Measurements from ENCODE around the gene AKAP9. TPM values are rescaled to one million over a fixed set of nuclear protein-coding genes. Genes with fewer than 3 reads are reported as not detected.

Gene AKAP9
- polyA plus RNA-seq, 1 experiment = 7.4 TPM

DNA sequence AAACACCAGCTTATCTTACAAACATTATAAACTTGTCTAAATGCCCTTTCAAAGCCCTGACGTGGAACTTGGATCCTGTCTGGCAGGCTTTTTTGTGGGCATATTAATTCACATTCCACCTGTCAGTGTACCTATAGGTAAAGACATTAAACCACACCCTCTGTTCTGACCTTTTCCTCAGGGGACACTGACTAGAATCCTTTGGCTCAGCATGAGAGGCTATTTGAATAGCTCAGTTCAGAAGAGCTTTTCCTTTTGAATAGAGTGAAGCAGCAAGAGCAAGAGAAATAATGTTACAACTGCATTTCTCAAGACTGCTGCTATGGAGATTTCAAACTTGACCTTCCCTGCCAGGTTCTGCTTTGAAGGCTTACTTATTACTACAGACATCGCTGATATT, 116.7 kb downstream of the AKAP9 start:
- ChIA-PET CTCF (interaction anchor here (1.3 kb wide), 1 partner anchor 227 kb away, joined by 3 read pairs; no protein-coding TSS in a partner anchor), POLR2A (no interaction called here)
- no peak for DNase-seq (ENCODE audit: low read depth)
- peaks cover 2% of the 10 kb centered on the region; the same call in 1 of the 2 replicates for H3K36me3 ChIP-seq (ENCODE audit: control insufficient read depth, insufficient read depth, low read length)
- no peaks in the 10 kb centered on the region for H3K27me3 ChIP-seq (ENCODE audit: control insufficient read depth, insufficient read depth, low read length)
- H3K4me3 ChIP-seq (ENCODE audit: low read depth, low read length) = no peak overlapping the region
- TF ChIP-seq, protein P1, sequence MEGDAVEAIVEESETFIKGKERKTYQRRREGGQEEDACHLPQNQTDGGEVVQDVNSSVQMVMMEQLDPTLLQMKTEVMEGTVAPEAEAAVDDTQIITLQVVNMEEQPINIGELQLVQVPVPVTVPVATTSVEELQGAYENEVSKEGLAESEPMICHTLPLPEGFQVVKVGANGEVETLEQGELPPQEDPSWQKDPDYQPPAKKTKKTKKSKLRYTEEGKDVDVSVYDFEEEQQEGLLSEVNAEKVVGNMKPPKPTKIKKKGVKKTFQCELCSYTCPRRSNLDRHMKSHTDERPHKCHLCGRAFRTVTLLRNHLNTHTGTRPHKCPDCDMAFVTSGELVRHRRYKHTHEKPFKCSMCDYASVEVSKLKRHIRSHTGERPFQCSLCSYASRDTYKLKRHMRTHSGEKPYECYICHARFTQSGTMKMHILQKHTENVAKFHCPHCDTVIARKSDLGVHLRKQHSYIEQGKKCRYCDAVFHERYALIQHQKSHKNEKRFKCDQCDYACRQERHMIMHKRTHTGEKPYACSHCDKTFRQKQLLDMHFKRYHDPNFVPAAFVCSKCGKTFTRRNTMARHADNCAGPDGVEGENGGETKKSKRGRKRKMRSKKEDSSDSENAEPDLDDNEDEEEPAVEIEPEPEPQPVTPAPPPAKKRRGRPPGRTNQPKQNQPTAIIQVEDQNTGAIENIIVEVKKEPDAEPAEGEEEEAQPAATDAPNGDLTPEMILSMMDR (IDR thresholded peaks at IDR 0.05; ENCODE audit: insufficient read depth, low read depth, low read length) = no peak

DNA sequence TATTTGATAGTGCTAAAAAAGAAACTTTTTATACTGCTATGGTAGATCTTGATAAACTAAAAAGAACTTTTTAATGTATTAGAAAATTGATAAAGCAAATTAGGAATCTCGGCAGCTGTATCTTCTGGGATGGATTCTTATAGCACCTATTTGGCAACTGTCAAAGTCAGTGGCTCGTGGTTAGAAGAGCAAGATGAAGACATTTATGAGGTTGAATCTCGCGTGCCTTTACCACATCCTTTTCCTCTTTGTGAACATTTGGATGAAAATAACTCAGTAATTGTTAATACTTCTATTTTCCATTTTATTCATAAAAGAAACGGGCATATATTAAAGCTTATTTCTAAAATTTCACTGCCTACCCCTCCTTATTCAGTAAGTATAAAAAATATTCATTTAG, 117.4 kb downstream of the AKAP9 start:
- CTCF ChIA-PET = interaction anchor here (0.5 kb wide), 1 partner anchor 10 kb away, joined by 3 read pairs; no protein-coding TSS in a partner anchor
- Histone ChIP-seq H3K36me3 (ENCODE audit: control insufficient read depth, insufficient read depth, low read length) (peaks cover 2% of the 10 kb centered on the region; the same call in 1 of the 2 replicates), H3K27me3 (ENCODE audit: control insufficient read depth, insufficient read depth, low read length) (no peaks in the 10 kb centered on the region), H3K4me3 (ENCODE audit: low read depth, low read length) (no peak overlapping the region)
- POLR2A ChIA-PET = no interaction called here
- no peak for DNase-seq (ENCODE audit: low read depth)
- TF ChIP-seq, protein P1 (IDR thresholded peaks at IDR 0.05; ENCODE audit: insufficient read depth, low read depth, low read length) = no peak

- POLR2A ChIA-PET = no interaction called here
- Histone ChIP-seq H3K27me3 (ENCODE audit: control insufficient read depth, insufficient read depth, low read length) (no peaks in the 10 kb centered on the region), H3K36me3 (ENCODE audit: control insufficient read depth, insufficient read depth, low read length) (no peaks in the 10 kb centered on the region), H3K4me3 (ENCODE audit: low read depth, low read length) (no peak overlapping the region)
- CTCF ChIA-PET = no interaction called here
- TF ChIP-seq, protein P1 (IDR thresholded peaks at IDR 0.05; ENCODE audit: insufficient read depth, low read depth, low read length) = no peak
- DNase-seq (ENCODE audit: low read depth) = no peak
Measured at GRCh38 chr7:92058899-92059298, 118.2 kb downstream of the AKAP9 start.

GRCh38 chr7:92061154-92061553, 120.5 kb downstream of the AKAP9 start:
- no peak overlapping the region for H3K4me3 ChIP-seq (ENCODE audit: low read depth, low read length)
- TF ChIP-seq, protein P1 (IDR thresholded peaks at IDR 0.05; ENCODE audit: insufficient read depth, low read depth, low read length) = no peak
- ChIA-PET CTCF (interaction anchor here (1.5 kb wide), 2 partner anchors 13 to 386 kb away, joined by 3 read pairs; partner anchors contain the start of gene GATAD1), POLR2A (no interaction called here)
- H3K27me3 ChIP-seq (ENCODE audit: control insufficient read depth, insufficient read depth, low read length) = no peaks in the 10 kb centered on the region
- no peak for DNase-seq (ENCODE audit: low read depth)
- no peaks in the 10 kb centered on the region for H3K36me3 ChIP-seq (ENCODE audit: control insufficient read depth, insufficient read depth, low read length)

DNA sequence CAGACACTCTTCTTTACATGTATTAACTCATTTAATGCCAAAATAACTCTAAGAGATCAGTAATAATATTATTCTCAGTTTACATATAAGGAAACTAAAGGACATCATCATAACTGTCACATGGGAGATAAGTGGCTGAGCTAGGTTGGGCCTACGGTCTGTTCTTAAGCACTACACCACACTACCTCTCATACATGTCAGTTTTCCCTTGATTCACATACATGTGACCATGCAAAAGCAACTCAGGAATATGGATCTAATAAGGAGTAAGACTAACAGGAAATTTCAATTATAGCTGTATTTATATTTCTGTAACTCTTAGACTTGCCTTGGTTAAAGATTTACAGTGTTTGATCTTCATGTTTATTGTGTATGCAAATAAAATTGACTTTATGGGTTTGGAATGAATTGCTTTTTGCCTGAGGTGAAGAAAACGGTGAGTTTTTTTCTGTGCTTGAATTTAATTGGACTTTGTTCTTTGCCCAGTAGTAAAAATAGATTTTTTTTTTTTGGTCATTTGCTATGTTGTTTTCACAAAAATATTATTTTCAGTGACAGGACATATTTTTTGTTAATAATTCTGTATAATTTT, 123.9 kb downstream of the AKAP9 start:
- CTCF ChIA-PET = no interaction called here
- peaks cover 4% of the 10 kb centered on the region for H3K36me3 ChIP-seq (ENCODE audit: control insufficient read depth, insufficient read depth, low read length)
- DNase-seq (ENCODE audit: low read depth) = no peak
- no peak overlapping the region for H3K4me3 ChIP-seq (ENCODE audit: low read depth, low read length)
- POLR2A ChIA-PET = no interaction called here
- no peaks in the 10 kb centered on the region for H3K27me3 ChIP-seq (ENCODE audit: control insufficient read depth, insufficient read depth, low read length)
- TF ChIP-seq, protein P1 (IDR thresholded peaks at IDR 0.05; ENCODE audit: insufficient read depth, low read depth, low read length) = no peak

Data from BJ (cell line).